ENCODE results near the gene TAS2R38.

Gene TAS2R38

GRCh38 chr7:141999058-141999623 is 25.6 kb upstream of the TAS2R38 start:
- no peak for DNase-seq (ENCODE audit: low read depth in 1 of 2, low spot score in 1 of 2)
- TF ChIP-seq SPI1 (IDR thresholded peaks at IDR 0.05; ENCODE audit: borderline replicate concordance, low read depth) (no peak), GABPA (IDR thresholded peaks at IDR 0.05; ENCODE audit: low read depth) (no peak), POLR2AphosphoS5 (IDR thresholded peaks at IDR 0.05; ENCODE audit: low read depth) (no peak), REST (IDR thresholded peaks at IDR 0.05; ENCODE audit: insufficient replicate concordance, low read depth) (no peak), CTCF (IDR thresholded peaks at IDR 0.05; ENCODE audit: insufficient read depth, low read length) (no peak)
- Histone ChIP-seq H3K4me3 (replicated peaks; ENCODE audit: insufficient read depth, low read length) (no peak overlapping the region), H3K27ac (replicated peaks) (no peak overlapping the region), H3K27me3 (ENCODE audit: insufficient read depth, poor library complexity, severe bottlenecking) (no peaks in the 10 kb centered on the region)

GRCh38 chr7:141993354-141993753 is 19.8 kb upstream of the TAS2R38 start:
- Histone ChIP-seq H3K27ac (replicated peaks) (no peak overlapping the region), H3K4me3 (replicated peaks; ENCODE audit: insufficient read depth, low read length) (no peak overlapping the region), H3K27me3 (ENCODE audit: insufficient read depth, poor library complexity, severe bottlenecking) (no peaks in the 10 kb centered on the region)
- no peak for DNase-seq (ENCODE audit: low read depth in 1 of 2, low spot score in 1 of 2)
- TF ChIP-seq REST (IDR thresholded peaks at IDR 0.05; ENCODE audit: insufficient replicate concordance, low read depth) (no peak), SPI1 (IDR thresholded peaks at IDR 0.05; ENCODE audit: borderline replicate concordance, low read depth) (no peak), POLR2AphosphoS5 (IDR thresholded peaks at IDR 0.05; ENCODE audit: low read depth) (no peak), CTCF (IDR thresholded peaks at IDR 0.05; ENCODE audit: insufficient read depth, low read length) (no peak), GABPA (IDR thresholded peaks at IDR 0.05; ENCODE audit: low read depth) (no peak)

GRCh38 chr7:141992688-141993087 is 19.1 kb upstream of the TAS2R38 start:
- no peak for DNase-seq (ENCODE audit: low read depth in 1 of 2, low spot score in 1 of 2)
- no peak for TF ChIP-seq POLR2AphosphoS5 (IDR thresholded peaks at IDR 0.05; ENCODE audit: low read depth)
- no peak for TF ChIP-seq SPI1 (IDR thresholded peaks at IDR 0.05; ENCODE audit: borderline replicate concordance, low read depth)
- no peak for TF ChIP-seq GABPA (IDR thresholded peaks at IDR 0.05; ENCODE audit: low read depth)
- TF ChIP-seq CTCF (IDR thresholded peaks at IDR 0.05; ENCODE audit: insufficient read depth, low read length): no peak
- no peak for TF ChIP-seq REST (IDR thresholded peaks at IDR 0.05; ENCODE audit: insufficient replicate concordance, low read depth)
- no peak overlapping the region for H3K27ac ChIP-seq (replicated peaks)
- no peaks in the 10 kb centered on the region for H3K27me3 ChIP-seq (ENCODE audit: insufficient read depth, poor library complexity, severe bottlenecking)
- H3K4me3 ChIP-seq (replicated peaks; ENCODE audit: insufficient read depth, low read length): no peak overlapping the region
